ENCODE data around the gene NEK6. TPM values are rescaled to one million over a fixed set of nuclear protein-coding genes. Genes with fewer than 3 reads are reported as not detected.

NEK6 gene
- total RNA-seq, 4 donors from 2014 or later = 6.0 to 14.7 (median 9.1) TPM

DNA sequence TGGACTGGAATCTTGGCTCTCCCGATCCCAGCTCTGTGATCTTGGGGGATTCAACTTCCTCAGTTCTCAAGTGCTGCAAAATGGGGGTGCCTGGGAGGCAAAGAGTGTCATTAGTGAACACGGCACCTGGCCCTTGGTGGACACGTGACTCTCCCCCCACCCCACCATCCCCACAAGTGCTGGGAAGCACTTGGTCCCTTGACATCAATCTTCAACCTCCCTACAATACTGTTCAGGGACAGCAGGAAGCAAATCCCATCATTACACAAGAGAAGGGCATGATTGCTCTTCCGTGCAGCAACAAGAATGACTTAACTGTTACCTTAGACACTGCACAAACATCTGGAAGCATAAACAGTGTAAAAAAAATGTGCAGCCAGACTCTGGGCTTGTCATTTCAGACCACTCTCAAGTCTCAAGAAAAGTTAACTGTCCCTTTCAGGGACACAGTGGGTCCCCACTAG is 96.1 kb downstream of the NEK6 start:
- DNase-seq (ENCODE audit: low spot score in 2 of 2) = peak in 1 of 2 donors; percentile 61
- WGBS, 2 donors = 66 to 72% methylated on average over 4 of the region's 4 CpGs
- no peak for TF ChIP-seq POLR2A (IDR thresholded peaks at IDR 0.05)
- TF ChIP-seq, protein P1, sequence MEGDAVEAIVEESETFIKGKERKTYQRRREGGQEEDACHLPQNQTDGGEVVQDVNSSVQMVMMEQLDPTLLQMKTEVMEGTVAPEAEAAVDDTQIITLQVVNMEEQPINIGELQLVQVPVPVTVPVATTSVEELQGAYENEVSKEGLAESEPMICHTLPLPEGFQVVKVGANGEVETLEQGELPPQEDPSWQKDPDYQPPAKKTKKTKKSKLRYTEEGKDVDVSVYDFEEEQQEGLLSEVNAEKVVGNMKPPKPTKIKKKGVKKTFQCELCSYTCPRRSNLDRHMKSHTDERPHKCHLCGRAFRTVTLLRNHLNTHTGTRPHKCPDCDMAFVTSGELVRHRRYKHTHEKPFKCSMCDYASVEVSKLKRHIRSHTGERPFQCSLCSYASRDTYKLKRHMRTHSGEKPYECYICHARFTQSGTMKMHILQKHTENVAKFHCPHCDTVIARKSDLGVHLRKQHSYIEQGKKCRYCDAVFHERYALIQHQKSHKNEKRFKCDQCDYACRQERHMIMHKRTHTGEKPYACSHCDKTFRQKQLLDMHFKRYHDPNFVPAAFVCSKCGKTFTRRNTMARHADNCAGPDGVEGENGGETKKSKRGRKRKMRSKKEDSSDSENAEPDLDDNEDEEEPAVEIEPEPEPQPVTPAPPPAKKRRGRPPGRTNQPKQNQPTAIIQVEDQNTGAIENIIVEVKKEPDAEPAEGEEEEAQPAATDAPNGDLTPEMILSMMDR (IDR thresholded peaks at IDR 0.05) = no peak
- no peak overlapping the region for H3K4me3 ChIP-seq (ENCODE audit: low read depth, poor library complexity, severe bottlenecking)
- intact Hi-C loops (cut with DNase I; ENCODE audit: low total_unique reads) = no loop called here

DNA sequence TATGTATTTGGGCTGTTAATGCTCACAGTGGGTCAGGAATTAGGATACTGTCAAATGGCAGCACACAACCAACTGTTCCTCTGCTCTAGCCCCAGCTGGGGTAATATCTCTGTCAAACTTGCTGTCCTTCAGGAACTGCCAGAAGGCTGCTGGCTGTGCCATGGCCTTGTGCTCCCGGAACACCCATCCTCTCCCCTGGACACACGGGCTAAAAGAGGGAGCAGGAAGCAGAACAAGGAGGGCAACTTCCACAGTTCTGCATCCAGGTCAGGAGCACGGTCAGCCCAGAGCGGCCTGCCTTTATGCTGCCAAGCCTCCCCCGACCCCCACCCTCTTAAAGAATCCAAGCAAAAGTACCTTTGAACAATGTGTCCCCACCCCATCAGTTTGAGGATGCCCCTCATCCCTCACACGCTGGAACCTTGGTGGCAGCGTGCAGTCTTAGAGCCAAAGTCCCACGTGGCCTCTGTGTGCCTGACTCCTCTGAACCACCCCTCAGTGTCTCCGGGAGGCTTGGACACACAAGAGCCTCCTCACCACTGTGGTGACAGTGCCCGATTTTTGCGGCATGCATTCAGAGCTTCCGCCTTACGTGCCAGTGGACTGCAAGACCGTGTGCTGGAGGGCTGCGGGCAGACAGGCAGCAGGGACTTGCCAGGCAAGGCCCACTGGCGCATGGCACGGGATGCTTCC is 96.7 kb downstream of the NEK6 start:
- no peak overlapping the region for H3K4me3 ChIP-seq (ENCODE audit: low read depth, poor library complexity, severe bottlenecking)
- DNase-seq (ENCODE audit: low spot score in 2 of 2) = peak; percentile 8 to 58
- TF ChIP-seq, protein P1 (IDR thresholded peaks at IDR 0.05) = no peak
- 85 to 88% methylated on average over 11 to 17 of the region's 17 CpGs for WGBS, 2 donors
- intact Hi-C loops (cut with DNase I; ENCODE audit: low total_unique reads) = no loop called here

DNA sequence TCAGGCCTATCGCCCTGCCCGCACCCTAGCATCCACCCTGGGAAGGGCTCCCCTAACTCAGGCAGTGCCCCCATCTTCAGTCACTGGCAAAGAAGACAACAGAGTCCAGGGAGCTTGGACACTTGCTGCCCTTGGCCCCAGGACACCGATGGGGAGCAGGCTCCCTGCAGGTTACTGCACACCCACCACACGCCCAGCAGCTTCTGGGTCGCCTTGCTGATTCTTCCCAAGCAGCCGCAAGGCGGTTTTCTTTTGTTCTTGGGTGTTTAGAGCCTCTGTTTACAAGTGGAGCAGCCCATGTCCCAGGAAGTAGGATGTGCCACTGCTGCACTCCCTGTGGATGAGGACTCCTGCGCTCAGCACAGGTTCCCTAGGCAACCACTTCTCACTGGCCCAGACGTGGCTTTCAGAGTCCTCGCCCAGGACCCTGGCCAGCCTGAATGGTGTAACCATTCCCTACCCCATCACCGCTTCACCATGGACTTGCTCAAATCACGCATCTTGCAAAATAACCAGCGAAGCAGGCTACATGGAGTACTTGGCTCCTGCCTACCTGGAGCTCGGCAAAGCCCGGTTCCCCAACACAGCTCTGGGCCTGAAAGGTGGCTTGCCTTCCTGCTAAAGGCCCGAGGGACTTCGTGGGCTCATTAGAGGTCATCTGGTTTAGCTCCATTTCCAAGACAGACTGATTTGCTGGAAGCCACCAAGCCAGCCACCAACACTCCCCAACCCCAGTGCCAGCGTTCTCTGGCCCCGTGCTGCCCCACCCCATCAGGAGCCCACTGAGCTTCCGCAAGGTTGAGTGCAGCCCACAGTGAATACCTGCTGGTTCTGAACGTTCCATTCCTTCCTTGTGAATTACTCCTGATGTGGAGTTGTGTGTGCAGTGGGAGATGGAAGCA is 97.5 kb downstream of the NEK6 start:
- DNase-seq (ENCODE audit: low spot score in 2 of 2) = peak in 1 of 2 donors; percentile 74
- intact Hi-C loops (cut with DNase I; ENCODE audit: low total_unique reads) = no loop called here
- WGBS, 2 donors = 96 to 97% methylated on average over 16 to 20 of the region's 21 CpGs
- no peak overlapping the region for H3K4me3 ChIP-seq (ENCODE audit: low read depth, poor library complexity, severe bottlenecking)
- TF ChIP-seq POLR2A (IDR thresholded peaks at IDR 0.05) = no peak
- TF ChIP-seq, protein P1 (IDR thresholded peaks at IDR 0.05) = no peak

- DNase-seq (ENCODE audit: low spot score in 2 of 2) = peak in 1 of 2 donors; percentile 10
- 85 to 87% methylated on average over 15 of the region's 15 CpGs for WGBS, 2 donors
- intact Hi-C loops (cut with DNase I; ENCODE audit: low total_unique reads) = no loop called here
- TF ChIP-seq POLR2A (IDR thresholded peaks at IDR 0.05) = no peak
- TF ChIP-seq, protein P1 (IDR thresholded peaks at IDR 0.05) = no peak
- H3K4me3 ChIP-seq (ENCODE audit: low read depth, poor library complexity, severe bottlenecking) = no peak overlapping the region
Observed at GRCh38 chr9:124355941-124356744, 98.4 kb downstream of the NEK6 start.

DNA sequence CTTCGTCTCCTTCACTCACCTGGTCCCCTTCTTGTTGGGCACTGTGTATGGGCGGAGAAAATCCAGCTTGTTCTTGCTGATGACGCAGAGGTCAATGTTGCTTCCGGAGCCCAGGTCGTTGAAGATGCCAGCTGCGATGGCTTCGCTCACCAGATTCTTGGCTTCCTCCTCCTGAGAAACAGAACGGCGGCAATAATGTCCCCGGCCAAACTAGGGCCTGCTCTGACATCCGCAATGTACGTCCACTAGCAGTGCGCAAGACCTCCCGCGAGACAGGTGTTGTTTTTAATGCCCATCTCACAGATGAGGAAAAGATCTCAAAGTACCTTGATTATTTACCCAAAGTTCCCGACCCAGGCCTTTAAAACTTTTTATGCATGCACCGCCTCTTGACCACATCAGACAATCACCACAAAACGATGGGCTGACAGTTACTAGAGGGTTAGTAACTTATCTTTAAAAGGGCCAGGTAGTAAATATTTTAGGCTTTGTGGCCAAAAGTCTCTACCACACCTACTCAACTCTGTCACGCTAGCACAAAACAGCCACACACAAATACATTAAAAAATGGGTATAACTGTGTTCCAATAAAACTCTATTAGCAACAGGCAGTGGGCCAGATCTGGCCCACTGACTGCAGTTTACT is 99.1 kb downstream of the NEK6 start:
- H3K4me3 ChIP-seq (ENCODE audit: low read depth, poor library complexity, severe bottlenecking) = no peak overlapping the region
- intact Hi-C loops (cut with DNase I; ENCODE audit: low total_unique reads) = no loop called here
- 90 to 93% methylated on average over 19 of the region's 19 CpGs for WGBS, 2 donors
- TF ChIP-seq, protein P1 (IDR thresholded peaks at IDR 0.05) = no peak
- TF ChIP-seq POLR2A (IDR thresholded peaks at IDR 0.05) = no peak
- peak; percentile 5 to 65 for DNase-seq (ENCODE audit: low spot score in 2 of 2)

Data from lower leg skin (tissue), 4 donors.